HG02884 (cell line): ENCODE results near the gene METAP1.
"Not testable (repeated sequence)": the region's sequence is repeated elsewhere in the genome, so short reads cannot be mapped to it uniquely, and the experiment has no call there.

Source experiments
- ATAC-seq: cut with Tn5 transposase; IDR thresholded peaks from one replicate; pipeline ENCODE4 v1.9.1; 2021; ENCODE audit warnings: mild to moderate bottlenecking, moderate library complexity; ENCODE audit not compliant: unreplicated experiment

METAP1 gene

GRCh38 chr4:98996765-98997068, 1.2 kb downstream of the METAP1 start:
- ATAC-seq: no peak

GRCh38 chr4:98997166-98997565, 1.6 kb downstream of the METAP1 start:
- ATAC-seq: no peak

GRCh38 chr4:98998551-98998950, 3.0 kb downstream of the METAP1 start:
- ATAC-seq: no peak

- no peak for ATAC-seq
These were observed 6.8 kb downstream of the METAP1 start for GRCh38 chr4:99002279-99002678.

- ATAC-seq: no peak
These were observed 12.5 kb downstream of the METAP1 start for GRCh38 chr4:99008051-99008450.

GRCh38 chr4:99011910-99012309, 16.4 kb downstream of the METAP1 start:
- ATAC-seq: no peak

GRCh38 chr4:99013402-99013843, 17.9 kb downstream of the METAP1 start:
- ATAC-seq: no peak

- ATAC-seq: no peak
These were observed 18.5 kb downstream of the METAP1 start for GRCh38 chr4:99013884-99014523.

GRCh38 chr4:99021386-99021785, 25.9 kb downstream of the METAP1 start:
- no peak for ATAC-seq

GRCh38 chr4:99022566-99022965, 27.0 kb downstream of the METAP1 start:
- ATAC-seq: no peak

GRCh38 chr4:99023800-99024251, 28.3 kb downstream of the METAP1 start:
- ATAC-seq: not testable (repeated sequence)

GRCh38 chr4:99024481-99025275, 29.2 kb downstream of the METAP1 start:
- ATAC-seq: no peak

- ATAC-seq: no peak
These were observed 30.0 kb downstream of the METAP1 start for GRCh38 chr4:99025506-99025905.

- ATAC-seq: no peak
These were observed 31.8 kb downstream of the METAP1 start for GRCh38 chr4:99027304-99027703.

GRCh38 chr4:99028187-99028586, 32.7 kb downstream of the METAP1 start:
- ATAC-seq: no peak

- ATAC-seq: peak; percentile 57
These were observed 33.7 kb downstream of the METAP1 start for GRCh38 chr4:99029018-99029735.

GRCh38 chr4:99029852-99030251, 34.3 kb downstream of the METAP1 start:
- no peak for ATAC-seq

- no peak for ATAC-seq
These were observed 38.4 kb downstream of the METAP1 start for GRCh38 chr4:99033956-99034355.

- ATAC-seq: no peak
These were observed 42.7 kb downstream of the METAP1 start for GRCh38 chr4:99038213-99038612.

GRCh38 chr4:99043346-99043745, 47.8 kb downstream of the METAP1 start:
- ATAC-seq: no peak

- ATAC-seq: no peak
These were observed 52.2 kb downstream of the METAP1 start for GRCh38 chr4:99047710-99048109.

- ATAC-seq: no peak
These were observed 57.4 kb downstream of the METAP1 start for GRCh38 chr4:99052902-99053301.
